Activated CD4-positive, alpha-beta T cell treated with anti-CD3 and anti-CD28 coated beads for 4 hours (primary cell): ENCODE results near the gene FGGY.
"Not testable (repeated sequence)": the region's sequence is repeated elsewhere in the genome, so short reads cannot be mapped to it uniquely, and the experiment has no call there.

ENCODE experiments used
- DNase-seq, 2 donors: peaks; one replicate each; pipeline ENCODE4 v3.0.0-alpha.2; 2020

The FGGY gene

DNA sequence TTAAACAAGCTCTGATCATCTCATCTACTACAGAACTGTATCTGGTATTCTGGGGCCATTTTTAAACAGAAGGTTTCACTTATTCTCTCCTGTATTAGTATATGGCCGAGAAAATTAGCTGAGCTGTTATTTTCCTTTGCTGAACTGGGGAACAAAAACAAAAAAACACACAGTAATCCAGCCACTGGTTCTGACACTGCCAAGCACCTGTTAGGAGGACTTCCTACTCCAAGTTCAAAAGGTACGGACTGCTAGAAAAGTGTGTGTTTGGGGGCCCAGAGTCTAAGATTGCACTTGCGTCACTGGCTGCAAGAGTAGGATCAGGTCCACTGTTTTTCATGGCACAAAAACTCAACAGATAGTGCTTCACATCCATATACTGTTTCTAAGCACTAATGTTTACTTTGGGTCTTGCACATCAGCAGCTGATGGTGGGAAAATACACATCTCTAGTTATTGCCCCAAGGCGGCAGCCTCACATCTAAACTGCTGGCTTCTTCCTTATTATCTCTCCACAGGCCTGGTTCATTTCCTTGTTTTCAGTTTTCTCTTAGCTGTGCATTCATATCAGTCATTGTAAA is 226.1 kb downstream of the FGGY start:
- DNase-seq: no peak

DNA sequence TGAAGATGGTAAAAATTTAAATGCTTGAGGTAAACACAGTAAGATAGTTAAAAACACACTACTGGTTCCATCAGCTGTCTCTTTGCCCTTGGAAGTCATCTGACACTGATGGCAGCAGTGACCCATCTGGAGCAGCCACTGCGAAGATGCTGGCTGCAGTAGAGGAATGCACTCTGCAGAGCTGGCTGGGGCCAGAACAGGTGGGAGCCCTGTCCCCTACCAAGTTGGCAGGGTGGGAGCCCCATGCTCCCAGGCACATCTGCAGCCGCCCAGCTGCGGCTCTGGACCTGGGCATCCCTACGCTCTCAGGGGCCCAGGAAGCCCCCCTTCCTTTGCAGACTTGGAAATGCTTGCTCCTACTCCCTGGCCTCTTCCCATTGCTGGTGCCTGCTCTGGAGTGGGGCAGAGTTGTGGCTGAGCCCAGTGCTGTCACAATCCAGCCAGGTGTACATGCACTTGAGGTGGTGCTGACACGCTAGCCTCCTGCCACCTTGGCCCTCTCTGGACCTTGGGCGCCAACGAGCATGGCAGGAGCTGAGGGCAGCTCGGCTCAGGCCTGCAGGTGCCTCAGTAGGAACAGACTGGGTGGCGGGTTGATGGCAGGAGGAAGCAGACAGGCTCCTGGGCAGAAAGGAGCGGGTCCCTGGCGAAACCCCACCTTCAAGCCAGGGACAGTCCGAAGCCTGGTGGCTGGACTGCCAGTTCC is 227.0 kb downstream of the FGGY start:
- no peak for DNase-seq

DNA sequence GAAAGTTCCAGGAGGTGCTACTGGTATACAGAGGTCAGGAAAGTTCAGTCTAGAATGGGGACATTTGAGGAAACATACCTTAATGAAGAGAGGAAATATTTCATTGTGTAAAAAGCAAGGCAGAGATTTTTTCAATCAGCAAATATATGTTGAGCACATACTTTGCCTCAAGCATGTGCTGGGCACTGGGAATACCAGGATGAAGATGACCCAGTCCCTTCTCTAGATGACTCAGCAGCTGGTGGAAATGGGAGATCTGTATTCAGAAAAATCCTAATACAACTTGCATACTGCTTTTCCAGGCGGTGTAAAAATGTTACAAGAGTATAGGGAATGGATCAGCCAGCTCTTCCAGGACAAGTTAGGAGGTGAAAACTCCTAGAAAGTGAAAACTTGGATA is 229.3 kb downstream of the FGGY start:
- no peak for DNase-seq

DNA sequence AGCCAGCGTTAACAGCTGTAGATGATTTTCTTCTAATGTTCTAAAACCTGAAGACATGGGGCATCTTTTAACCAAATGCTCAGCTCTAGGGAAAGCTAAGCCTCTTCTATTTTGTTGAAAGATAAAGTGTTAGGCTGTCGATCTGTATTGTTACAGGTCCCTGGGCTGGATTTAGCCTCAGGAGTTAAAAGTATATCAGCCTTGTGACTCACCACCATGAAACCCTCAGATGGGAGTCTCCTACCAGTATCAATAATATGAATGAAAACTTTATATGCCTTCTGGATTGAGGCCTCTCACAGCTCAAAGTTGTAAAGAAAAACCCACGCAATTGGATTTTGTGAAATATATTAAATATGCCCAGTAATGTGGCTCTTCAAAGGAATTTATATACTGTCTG is 231.6 kb downstream of the FGGY start:
- no peak for DNase-seq

DNA sequence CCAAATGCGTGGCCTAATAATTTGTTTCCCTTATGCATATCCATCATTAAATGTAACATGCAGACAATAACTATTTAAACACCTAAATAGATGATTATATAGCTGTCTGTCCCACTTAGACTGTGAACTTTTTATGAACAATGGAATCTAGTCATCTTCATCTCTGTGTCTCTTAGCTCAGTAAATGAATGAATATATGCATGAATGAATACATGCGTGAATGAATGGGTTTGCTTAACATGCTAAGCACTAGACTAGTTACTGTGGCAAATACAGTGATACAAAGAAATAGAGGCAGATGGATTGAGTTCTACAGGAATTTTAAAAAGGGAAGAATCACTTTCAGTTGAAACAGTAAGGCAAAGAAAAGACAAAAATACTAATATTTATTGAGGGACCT is 232.0 kb downstream of the FGGY start:
- no peak for DNase-seq

DNA sequence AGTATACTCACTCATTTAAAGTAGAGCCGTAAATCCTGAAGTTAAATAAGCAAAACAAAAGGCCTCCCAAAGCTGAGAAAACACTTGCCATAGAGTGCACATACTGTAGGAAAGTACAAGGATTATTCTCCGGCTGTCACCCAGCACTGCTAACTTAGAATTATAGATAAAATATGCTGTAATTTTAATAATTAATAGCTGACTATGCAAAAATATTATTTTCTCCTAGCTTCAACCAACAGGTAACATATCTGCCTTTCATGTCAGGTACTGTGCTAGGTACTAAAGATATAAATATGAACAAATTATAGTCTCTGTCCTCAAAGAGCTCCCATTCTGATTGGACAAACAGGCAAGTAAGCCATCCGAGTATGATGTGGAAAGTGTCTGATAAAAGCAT is 233.2 kb downstream of the FGGY start:
- no peak for DNase-seq

DNA sequence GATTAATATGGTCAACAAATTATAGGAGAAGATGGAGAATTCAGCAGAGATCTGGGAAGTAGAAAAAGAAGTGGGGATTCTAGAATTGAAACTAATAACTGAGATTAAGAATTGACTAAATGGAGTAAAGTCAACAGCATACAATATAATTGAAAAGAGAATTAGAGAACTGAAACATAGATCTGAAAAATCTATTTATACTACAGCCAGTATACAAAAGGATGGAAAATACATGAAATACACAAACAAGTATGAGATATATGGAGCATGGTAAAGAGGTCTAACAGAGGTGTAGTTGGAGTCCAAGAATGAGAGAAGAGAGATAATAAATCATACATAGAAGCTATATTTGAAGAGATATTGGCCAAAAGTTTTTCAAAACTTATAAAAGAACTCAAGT is 235.2 kb downstream of the FGGY start:
- DNase-seq: no peak

DNA sequence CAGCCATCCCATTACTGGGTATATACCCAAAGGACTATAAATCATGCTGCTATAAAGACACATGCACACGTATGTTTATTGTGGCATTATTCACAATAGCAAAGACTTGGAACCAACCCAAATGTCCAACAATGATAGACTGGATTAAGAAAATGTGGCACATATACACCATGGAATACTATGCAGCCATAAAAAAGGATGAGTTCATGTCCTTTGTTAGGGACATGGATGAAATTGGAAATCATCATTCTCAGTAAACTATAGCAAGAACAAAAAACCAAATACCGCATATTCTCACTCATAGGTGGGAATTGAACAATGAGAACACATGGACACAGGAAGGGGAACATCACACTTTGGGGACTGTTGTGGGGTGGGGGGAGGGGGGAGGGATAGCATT is 241.6 kb downstream of the FGGY start:
- DNase-seq: not testable (repeated sequence)

DNA sequence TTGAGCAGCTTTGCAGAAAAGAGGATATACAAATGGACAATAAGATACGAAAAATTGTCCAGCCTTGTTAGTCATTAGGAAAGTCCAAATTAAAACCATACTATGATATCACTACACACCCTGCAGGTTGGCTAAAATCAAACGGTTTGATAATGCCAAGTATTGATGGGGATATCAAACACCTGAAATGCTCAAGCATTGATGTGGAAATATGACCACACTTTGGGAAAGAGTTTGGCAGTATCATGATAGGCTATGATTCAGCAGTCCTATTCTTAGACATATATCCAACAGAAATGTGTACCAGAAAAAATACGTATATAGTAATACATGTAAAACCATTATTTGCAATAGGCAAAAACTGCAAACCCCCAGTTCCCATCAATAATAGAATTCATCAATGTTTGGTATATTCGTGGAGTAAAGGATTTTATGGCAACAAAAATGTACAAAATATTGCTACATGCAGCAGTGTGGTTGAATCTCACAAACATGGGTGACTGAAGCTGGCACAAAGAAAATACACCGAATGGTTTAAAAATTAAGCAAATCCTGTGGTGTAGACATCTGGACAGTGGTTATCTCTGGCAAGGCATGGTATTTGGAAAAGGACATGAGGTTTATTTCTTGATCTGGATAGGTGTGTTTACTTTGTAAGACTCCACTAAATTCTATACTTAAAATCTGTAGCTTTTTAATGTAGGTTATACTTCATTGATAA is 243.2 kb downstream of the FGGY start:
- no peak for DNase-seq

DNA sequence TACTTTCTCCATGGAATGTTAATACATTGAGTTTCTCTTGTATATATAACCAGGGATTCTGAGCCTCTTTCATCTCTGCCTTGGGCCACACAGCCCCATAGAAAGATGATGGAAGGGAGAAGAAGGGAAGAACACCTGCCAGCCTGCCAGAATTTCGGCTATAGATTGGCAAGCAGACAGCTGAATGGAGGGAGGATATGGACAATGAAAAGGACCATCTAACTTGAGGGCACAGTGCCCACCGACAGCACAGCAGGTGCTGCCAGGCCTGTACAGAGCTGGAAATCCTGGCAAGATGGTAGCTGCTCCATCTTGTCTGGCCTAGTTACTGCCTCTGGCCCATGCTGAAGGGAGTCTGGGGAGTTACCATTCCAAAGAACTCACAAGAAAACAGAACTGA is 244.3 kb downstream of the FGGY start:
- DNase-seq: no peak

DNA sequence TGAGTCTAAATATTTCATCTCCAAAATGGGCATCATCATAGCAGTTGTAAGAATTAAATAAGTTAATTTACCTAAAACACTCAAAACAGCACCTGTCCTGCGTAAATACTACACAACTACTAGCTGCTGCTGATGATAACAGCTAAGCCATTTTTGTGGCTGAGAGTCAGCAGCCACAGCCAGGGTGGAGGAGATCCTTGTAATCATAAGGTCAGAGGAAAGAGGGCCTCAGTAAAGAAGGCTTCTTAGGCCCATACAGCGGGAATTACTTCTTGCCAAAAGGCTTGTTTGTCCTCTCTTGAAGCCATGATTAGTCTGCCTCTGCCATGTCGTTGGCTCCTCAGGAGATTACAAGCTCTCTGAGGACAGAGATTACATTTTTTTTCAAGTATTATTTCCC is 245.0 kb downstream of the FGGY start:
- no peak for DNase-seq

DNA sequence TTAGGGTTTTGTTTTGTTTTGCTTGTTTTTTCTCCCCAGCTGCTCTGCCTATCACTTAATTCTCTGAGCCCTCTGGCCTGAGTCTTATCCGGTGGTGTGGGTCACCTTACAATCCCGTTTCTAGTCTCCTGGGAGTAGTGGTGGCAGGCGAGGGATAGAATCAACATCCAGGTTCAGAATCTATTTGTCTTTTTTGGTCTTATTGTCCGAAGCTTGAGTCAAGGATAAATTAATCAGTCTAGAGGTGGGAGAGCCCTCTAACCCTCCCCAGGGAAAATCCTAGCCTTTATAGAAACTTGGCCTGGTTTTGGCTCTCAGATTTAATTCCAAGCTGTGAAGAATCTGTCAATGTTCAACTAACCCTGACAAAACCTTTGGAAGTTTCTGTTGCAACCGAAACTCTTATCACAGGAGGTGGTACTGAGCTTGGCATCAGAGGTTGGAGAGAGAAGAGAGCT is 246.3 kb downstream of the FGGY start:
- no peak for DNase-seq

DNA sequence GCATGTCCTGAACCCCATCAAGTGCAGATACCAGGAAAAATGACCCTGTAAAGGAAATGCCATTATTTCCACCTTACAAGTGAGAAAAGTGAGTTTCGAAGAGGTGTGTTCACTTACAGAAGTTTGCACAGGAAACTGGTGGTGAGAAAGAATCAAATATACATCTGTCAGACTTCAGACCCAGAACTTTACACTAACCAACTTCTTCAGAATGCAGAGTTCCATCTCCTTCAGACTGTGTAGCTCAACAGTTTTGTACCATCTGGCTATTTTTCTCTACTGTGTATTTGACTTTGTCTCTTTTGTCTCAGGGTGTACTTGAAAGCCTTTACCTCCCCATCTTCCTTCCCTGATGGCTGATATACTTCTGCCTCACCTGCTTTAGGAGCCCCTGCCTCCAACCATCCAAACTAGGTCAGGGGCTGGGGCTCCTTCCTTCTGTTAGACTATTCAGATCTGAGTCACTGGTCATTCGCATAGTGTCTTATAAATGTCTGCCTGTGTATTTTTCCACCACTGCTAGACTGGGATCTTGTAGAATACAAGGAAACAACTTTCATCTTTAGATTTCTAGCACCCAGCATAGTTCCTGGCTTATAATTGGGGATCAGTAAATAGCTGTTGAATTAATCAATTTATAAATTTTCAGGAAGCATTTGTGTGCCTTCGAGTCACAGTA is 247.9 kb downstream of the FGGY start:
- DNase-seq: no peak

DNA sequence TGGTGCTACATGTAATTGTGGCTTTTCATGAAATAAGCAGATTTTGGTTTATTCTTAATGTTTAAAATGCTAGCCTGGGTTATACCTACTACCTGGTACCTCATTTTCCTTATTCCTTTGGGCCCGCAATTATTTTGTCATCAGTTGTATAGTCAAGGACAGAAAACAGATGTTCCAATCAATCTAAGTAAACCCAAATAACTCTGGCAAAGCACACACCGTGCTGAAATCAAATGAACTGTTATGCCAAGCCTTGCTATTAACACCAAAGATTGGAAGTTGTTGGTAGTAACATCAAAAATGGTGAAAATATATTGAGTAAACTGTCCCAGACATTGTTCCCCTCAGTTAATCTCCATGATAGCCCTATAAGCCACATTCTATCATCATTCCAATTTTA is 248.9 kb downstream of the FGGY start:
- no peak for DNase-seq

DNA sequence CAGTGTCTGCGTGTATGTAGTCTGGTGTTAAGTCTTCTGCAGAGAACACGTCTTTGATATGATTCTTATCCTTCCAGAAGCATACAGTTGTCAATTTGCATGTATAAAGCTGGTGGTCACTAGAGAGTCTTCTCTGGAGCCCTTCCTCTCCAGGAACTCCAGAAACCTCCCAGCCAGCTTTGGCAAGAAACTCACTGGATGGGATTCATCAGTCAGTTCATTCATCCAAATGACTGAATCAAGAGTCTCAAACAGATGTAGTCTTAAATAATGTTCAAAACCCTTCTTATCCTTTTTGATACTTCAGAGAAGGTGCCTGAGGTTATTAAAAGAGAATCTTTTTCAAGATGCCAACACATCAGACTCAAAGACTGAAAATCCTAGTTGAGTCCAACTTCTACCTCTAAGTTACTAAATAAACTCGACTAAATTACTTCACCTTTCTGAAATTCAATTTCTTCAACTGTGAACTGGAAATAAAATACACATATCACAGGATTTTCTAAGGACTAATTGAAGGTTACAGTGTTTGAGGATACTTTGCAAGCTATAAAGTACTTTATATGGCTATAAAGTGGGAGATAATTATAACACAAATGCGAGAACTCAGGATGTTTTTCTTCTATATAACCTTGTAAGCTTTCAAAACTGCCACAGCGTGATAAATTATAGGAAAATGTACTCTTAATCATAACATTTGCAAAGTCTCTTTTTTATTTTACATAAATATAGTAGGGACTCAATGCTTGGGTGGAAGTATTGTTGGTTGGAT is 252.4 kb downstream of the FGGY start:
- DNase-seq: no peak

DNA sequence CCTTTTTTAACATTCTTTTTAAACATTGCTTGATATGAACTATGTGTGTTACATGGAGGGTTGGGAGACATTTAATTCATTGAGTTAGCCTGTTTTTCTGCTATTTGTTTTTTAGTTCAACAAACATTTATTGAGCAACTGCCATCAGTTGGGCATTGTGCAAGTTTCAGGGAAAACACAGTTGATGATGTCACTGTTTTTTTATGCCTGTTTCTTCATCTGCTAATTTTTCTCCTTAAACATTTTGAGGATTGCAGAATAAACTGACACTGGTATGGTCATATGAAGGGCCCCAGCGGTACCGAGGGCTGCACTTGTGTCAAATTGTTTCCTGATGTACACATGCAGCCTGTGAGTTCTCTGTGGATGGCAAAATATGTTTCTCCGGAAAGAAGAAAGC is 253.0 kb downstream of the FGGY start:
- DNase-seq: no peak

DNA sequence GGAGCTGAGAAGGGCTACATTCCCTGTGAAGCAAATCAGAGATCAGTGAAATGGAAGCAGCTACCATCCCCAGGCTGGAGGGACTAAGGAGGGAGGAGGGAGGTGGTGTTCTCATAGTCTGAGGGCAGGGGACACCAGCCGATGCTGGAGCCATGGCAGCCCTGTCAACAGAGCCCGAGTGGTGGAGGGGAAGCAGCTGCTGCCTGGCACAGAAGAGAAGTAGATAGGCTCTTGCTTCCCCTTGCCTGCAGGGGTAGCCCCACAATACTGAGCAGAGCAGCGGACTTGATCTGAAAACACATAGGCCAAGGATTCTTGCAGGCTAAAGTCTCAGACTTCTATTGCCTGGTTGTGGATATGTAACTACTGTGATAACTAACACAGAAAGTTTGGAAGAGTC is 255.1 kb downstream of the FGGY start:
- no peak for DNase-seq

DNA sequence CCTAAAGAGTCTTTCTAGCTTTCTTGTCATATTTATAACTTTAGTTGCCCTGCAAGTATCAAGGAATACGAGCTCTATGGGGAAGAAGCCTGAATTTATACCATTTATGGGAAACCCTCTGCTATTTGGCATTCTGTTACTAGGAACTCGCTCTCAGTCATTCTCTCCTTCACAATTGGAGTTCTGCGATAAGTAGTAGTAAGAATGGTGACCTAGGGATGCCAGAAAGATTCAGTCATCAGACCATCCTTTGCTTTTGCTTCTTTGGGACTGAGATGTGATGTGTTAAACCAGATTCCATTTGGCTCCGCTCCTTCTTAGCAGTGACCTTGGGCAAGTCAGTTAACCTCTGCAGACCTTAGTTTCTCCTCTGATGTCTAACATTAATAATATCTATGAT is 256.5 kb downstream of the FGGY start:
- DNase-seq: no peak

DNA sequence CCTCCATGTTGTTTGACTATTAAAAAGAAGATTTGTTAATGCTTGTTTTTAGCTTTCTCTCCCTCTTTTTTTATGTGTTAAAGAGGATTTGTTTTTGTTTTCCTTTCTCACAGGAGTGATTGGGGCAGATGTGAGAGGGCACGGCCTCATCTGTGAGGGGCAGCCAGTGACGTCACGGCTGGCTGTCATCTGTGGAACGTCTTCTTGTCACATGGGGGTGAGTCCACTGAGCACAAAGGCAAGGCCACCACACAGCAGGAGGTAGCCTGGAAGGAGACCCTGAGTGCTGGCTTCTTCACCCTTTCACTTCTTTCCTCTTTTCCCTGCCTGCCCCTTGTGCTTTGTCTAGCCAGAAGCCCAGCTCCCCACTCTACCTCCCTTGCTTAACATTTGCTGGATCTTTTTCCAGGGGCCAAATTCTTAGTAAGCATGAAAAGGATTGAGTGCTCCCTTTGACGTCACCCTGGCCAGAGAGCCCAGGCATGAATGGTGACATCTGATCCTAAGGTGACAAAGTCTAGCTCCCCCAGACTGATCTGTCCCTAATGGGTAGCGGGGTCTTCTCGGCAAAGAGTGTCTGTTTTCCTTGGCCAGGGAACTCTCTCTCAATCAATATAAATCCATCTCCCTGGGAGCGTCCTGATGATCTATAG is 257.2 kb downstream of the FGGY start:
- DNase-seq: no peak

DNA sequence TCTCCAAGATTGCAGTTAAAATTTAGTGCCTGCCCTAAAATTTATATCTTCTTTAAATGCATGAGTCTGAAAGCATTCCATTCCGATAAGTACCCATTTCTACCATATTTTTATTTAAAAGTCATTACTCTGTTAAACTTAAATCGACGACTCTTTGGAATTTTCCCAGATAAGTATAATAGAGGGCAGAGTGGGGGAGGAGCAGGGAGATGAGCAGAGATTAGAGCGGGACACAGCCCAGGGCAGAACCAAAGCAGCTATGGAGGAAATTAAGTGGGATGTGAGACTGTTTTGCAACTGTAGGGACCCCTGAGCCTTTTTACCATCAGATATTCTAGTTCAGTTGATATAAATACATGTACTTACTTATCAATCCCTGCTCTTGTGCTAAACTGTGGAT is 257.9 kb downstream of the FGGY start:
- no peak for DNase-seq

DNA sequence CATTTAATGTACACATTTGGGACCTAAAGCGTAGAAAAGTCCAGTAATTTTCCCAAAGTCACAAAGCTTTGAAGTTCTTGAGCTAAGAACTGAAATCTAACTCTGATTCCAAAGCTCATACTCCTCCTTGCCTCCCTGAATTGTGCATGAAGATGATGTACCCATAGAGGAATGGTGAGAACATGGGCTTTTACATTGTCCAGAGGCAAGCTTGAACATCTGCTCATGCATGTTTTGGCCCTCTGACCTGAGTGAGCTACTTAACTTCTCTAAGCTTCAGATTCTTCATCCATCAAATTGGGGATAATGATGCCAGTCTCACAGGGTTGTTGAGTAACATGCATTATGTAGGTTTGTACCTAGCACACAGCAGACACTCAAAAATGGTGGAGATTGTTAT is 259.5 kb downstream of the FGGY start:
- DNase-seq: no peak

DNA sequence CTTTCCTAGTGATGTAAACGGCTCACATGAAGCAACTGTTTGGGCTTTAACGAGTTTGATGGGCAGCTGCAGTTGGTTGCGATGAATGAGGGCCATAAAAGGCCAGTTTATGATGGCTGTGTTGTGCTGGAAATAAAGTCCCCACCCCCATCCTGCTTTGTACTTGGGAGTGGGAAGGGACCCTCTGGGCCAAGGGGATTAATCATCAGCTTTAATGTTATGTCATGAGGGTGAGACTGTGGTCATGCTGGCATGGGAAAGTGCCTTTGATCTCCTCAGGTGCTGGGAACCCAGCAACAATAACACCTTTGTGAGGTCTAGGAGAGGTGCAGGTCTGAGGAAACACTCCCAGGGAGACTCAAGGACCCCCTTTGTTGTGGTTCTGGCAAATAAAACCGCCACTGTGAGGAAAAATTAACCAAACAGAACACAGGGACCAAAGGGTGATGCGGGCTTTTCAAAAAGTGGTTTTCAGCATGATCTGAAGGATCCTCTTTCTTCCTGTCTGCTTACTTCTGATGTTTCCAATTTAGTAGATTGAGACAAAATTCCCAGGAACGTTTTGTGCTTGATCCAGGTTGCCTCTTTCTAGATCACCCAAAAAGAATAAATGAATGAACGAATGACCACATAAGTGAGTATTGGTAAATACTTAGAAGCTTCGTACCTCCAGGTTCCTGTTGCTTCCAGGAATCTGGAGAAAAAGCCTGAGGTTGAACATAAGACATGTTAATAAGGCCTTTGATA is 260.1 kb downstream of the FGGY start:
- DNase-seq: no peak
